Body of pancreas (tissue), 4 donors: ENCODE data around the gene CD109. TPM values are rescaled to one million over a fixed set of nuclear protein-coding genes. Genes with fewer than 3 reads are reported as not detected.

Source experiments
- ATAC-seq: fragments of 150-250 bp; one replicate; pipeline ENCODE4 v1.9.1; 2016
- DNase-seq, 4 donors: peaks; one replicate each; pipeline ENCODE4 v3.0.0-alpha.2; 2019
- H3K27ac ChIP-seq, 4 donors: fragments of 200-600 bp; sonication (generic); 1 replicate in 3 of 4; 2 replicates in 1 of 4; pipeline versions ENCODE4 v1.5.1 to v1.6.1; 2016 to 2019; ENCODE audit warnings: mild to moderate bottlenecking in 1 of 4, mixed read lengths in 1 of 4, moderate library complexity in 1 of 4
- H3K27me3 ChIP-seq, 2 donors: fragments of 200-600 bp; sonication (generic); one replicate each; pipeline ENCODE4 v1.6.0; 2016; ENCODE audit warnings: mild to moderate bottlenecking in 1 of 2
- H3K36me3 ChIP-seq, 2 donors: fragments of 200-600 bp; sonication (generic); replicated peaks in 1 of 2; 2 replicates each; pipeline ENCODE4 v1.5.1; 2016; ENCODE audit warnings: low read depth in 2 of 2; ENCODE audit not compliant: insufficient read depth in 1 of 2
- H3K4me1 ChIP-seq: fragments of 200-600 bp; sonication (generic); one replicate; pipeline ENCODE4 v1.6.0; 2016
- H3K4me3 ChIP-seq, 2 donors: fragments of 200-600 bp; sonication (generic); 1 replicate in 1 of 2; 2 replicates in 1 of 2; pipeline ENCODE4 v1.5.1; 2016 to 2019
- H3K9me3 ChIP-seq, 3 donors: fragments of 200-600 bp; sonication (generic); 1 replicate in 2 of 3; 2 replicates in 1 of 3; pipeline ENCODE4 v1.5.1; 2016
- POLR2A ChIP-seq, 3 donors: fragments of 450-650 bp; IDR thresholded peaks; one replicate each; pipeline ENCODE4 v1.6.1; 2016; ENCODE audit warnings: antibody characterized with exemption in 3 of 3, mild to moderate bottlenecking in 2 of 3
- WGBS, 2 donors: methylation state at CpG; one replicate each; pipeline ENCODE4 v1.1.5; 2017; 5-methylcytosine and 5-hydroxymethylcytosine counted together
- intact Hi-C: fragments of 100-400 bp; cut with DNase I; formaldehyde crosslinking; loops from one replicate; pipeline ENCODE4 v1.15.1; 2023
- total RNA-seq, 2 donors: library from RNA; depleted of rRNA; stranded (reverse); fragments of >200 nt; gene quantifications; one replicate each; pipeline ENCODE4 v1.1.0, GENCODE V29; 2016
- TF ChIP-seq, protein P1 (sequence below), 7 experiments: fragments of 450-650 bp in 4 of 7; fragments of 200-600 bp in 3 of 7; sonication (generic) in 3 of 7; IDR thresholded peaks; one replicate each; pipeline ENCODE4 v1.5.1; 2016 to 2019; ENCODE audit warnings: antibody characterized with exemption in 7 of 7

CD109 gene
- total RNA-seq, 2 donors from 2014 or later, result 2.6 to 30.7 TPM

GRCh38 chr6:73688351-73688750, 7.7 kb upstream of the CD109 start:
- TF ChIP-seq, protein P1, sequence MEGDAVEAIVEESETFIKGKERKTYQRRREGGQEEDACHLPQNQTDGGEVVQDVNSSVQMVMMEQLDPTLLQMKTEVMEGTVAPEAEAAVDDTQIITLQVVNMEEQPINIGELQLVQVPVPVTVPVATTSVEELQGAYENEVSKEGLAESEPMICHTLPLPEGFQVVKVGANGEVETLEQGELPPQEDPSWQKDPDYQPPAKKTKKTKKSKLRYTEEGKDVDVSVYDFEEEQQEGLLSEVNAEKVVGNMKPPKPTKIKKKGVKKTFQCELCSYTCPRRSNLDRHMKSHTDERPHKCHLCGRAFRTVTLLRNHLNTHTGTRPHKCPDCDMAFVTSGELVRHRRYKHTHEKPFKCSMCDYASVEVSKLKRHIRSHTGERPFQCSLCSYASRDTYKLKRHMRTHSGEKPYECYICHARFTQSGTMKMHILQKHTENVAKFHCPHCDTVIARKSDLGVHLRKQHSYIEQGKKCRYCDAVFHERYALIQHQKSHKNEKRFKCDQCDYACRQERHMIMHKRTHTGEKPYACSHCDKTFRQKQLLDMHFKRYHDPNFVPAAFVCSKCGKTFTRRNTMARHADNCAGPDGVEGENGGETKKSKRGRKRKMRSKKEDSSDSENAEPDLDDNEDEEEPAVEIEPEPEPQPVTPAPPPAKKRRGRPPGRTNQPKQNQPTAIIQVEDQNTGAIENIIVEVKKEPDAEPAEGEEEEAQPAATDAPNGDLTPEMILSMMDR (IDR thresholded peaks at IDR 0.05), result no peak
- no peak for TF ChIP-seq POLR2A (IDR thresholded peaks at IDR 0.05)
- no peaks in the 10 kb centered on the region for H3K27me3 ChIP-seq
- peaks cover 0 to 4% (median 0%) of the 10 kb centered on the region in 3 donors for H3K9me3 ChIP-seq
- DNase-seq, result no peak
- H3K4me1 ChIP-seq, result no peaks in the 10 kb centered on the region
- H3K4me3 ChIP-seq, result no peak overlapping the region
- H3K27ac ChIP-seq, result no peak overlapping the region
- H3K36me3 ChIP-seq, result no peaks in the 10 kb centered on the region
- intact Hi-C loops, result no loop called here
- WGBS, 2 donors, result 27 to 36% methylated on average over 1 of the region's 1 CpG
- ATAC-seq, result no peak

- ATAC-seq (no peak), DNase-seq (no peak)
- no peaks in the 10 kb centered on the region for H3K36me3 ChIP-seq
- no peaks in the 10 kb centered on the region for H3K9me3 ChIP-seq
- TF ChIP-seq, protein P1 (IDR thresholded peaks at IDR 0.05), result no peak
- TF ChIP-seq POLR2A (IDR thresholded peaks at IDR 0.05), result no peak
- no peaks in the 10 kb centered on the region for H3K4me1 ChIP-seq
- intact Hi-C loops, result no loop called here
- no peak overlapping the region for H3K4me3 ChIP-seq
- WGBS, 2 donors, result 64 to 78% methylated on average over 5 of the region's 5 CpGs
- H3K27ac ChIP-seq, result no peak overlapping the region
- H3K27me3 ChIP-seq, result no peaks in the 10 kb centered on the region
These were observed 5.9 kb upstream of the CD109 start for GRCh38 chr6:73690056-73690455.

DNA sequence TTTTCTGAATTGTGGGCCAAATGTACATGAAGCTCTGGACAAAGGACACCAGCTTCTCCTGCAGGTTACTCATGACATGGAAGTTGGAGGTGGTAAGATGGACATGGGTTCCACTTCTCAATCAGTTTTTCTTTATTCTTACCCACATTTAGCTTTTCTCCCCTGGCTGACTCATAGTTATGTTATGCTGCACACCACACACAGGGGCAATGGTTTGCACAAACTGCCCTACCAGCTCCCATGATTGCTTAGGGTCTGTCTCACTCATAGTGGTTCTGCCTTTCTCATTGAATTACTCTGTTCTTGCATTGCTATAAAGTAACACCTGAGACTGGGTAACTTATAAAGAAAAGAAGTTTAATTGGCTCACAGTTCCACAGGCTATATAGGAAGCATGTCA, 4.5 kb upstream of the CD109 start:
- no peak for DNase-seq
- no peak for ATAC-seq
- TF ChIP-seq POLR2A (IDR thresholded peaks at IDR 0.05), result no peak
- TF ChIP-seq, protein P1 (IDR thresholded peaks at IDR 0.05), result no peak
- intact Hi-C loops, result no loop called here
- Histone ChIP-seq H3K4me3 (no peak overlapping the region), H3K36me3 (no peaks in the 10 kb centered on the region), H3K27ac (no peak overlapping the region), H3K4me1 (peaks cover 9% of the 10 kb centered on the region), H3K9me3 (no peaks in the 10 kb centered on the region), H3K27me3 (no peaks in the 10 kb centered on the region)

- H3K36me3 ChIP-seq, result no peaks in the 10 kb centered on the region
- ATAC-seq (no peak), DNase-seq (no peak)
- intact Hi-C loops, result no loop called here
- H3K9me3 ChIP-seq, result no peaks in the 10 kb centered on the region
- no peaks in the 10 kb centered on the region for H3K27me3 ChIP-seq
- H3K27ac ChIP-seq, result no peak overlapping the region
- no peak for TF ChIP-seq POLR2A (IDR thresholded peaks at IDR 0.05)
- WGBS, 2 donors, result 55 to 74% methylated on average over 5 of the region's 5 CpGs
- no peak overlapping the region for H3K4me3 ChIP-seq
- peaks cover 9% of the 10 kb centered on the region for H3K4me1 ChIP-seq
These were observed 1.1 kb upstream of the CD109 start for GRCh38 chr6:73694711-73695411.

DNA sequence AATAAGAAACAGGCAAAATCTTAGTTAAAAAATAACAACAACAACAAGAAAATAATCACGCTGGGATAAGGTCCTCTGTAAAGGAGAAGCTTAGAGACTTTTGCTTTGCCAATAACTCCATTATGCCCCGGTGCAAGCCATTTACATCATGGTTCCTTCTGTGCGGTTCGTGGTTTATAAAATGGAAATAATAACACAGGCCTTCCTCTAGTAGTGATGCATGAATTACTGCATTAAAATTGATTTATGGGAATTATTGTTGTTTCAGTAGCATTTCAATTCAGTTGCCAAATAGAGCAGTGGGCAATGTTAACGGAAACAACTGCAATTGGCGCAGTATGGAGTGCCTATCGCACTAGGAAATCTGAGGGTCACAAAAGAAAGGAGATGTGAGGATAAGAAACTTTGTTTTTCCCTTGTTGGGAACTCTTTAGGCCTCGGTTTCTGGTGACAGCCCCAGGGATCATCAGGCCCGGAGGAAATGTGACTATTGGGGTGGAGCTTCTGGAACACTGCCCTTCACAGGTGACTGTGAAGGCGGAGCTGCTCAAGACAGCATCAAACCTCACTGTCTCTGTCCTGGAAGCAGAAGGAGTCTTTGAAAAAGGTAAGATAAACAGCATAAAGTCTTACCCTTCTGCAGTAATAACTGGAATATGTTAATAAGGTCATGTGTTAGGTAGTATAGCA, 1.1 kb downstream of the CD109 start:
- Histone ChIP-seq H3K27ac (no peak overlapping the region), H3K4me1 (peaks cover 9% of the 10 kb centered on the region), H3K27me3 (no peaks in the 10 kb centered on the region), H3K36me3 (no peaks in the 10 kb centered on the region), H3K4me3 (no peak overlapping the region), H3K9me3 (no peaks in the 10 kb centered on the region)
- DNase-seq (no peak), ATAC-seq (no peak)
- WGBS, 2 donors, result 75 to 80% methylated on average over 10 of the region's 10 CpGs
- intact Hi-C loops, result no loop called here
- TF ChIP-seq, protein P1 (IDR thresholded peaks at IDR 0.05), result no peak
